Stimulated activated CD4-positive, alpha-beta T cell treated with anti-CD3 and anti-CD28 coated beads, Interleukin-15, amount 100 ng/mL, for 1 hour (primary cell): ENCODE results near the gene DHRSX.
"Not testable (repeated sequence)": the region's sequence is repeated elsewhere in the genome, so short reads cannot be mapped to it uniquely, and the experiment has no call there.

Source experiments
- DNase-seq, 2 donors: peaks; one replicate each; pipeline ENCODE4 v3.0.0-alpha.2; 2020; ENCODE audit warnings: low read depth in 1 of 2, low spot score in 1 of 2

Gene DHRSX, protein sequence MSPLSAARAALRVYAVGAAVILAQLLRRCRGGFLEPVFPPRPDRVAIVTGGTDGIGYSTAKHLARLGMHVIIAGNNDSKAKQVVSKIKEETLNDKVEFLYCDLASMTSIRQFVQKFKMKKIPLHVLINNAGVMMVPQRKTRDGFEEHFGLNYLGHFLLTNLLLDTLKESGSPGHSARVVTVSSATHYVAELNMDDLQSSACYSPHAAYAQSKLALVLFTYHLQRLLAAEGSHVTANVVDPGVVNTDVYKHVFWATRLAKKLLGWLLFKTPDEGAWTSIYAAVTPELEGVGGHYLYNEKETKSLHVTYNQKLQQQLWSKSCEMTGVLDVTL

DNA sequence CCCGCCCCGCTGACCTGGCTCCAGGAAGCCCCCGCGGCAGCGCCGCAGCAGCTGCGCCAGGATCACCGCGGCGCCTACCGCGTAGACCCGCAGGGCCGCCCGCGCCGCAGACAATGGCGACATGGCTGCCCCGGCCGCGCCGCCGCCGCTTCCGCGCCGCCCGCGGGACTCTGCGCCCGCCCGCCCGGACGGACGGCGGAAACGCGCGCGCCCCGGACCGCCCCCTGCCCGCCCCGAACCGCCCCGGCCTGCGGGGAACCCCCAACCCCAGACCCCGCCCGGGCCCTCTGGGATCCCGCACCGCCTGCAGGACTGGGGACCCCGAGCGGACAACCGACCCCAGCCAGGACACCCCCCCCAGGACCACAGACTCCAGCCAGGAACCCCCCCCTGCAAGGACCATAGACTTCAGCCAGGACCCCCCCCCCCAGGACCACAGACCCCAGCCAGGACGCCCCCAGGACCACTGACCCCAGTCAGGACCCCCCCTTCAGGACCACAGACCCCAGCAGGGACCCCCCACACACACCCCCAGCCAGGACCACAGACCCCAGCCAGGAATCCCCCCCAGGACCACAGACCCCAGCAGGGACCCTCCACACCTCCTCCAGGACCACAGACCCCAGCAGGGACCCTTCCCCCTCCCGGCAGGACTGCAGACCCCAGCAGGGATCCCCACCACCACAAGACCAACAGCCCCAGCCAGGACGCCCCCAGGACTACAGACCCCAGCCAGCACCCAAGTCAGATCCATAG, at the start of gene DHRSX, which contains the start of gene ZBED1:
Gene DHRSX, minus strand, starts transcription at position 174 of the 756 bp plus-strand sequence. Its CDS starts 51 bp downstream, at position 123.
Gene ZBED1, minus strand, starts transcription at position 174 of the 756 bp plus-strand sequence. CDS start 10,257 bp downstream, outside the sequence.
- DNase-seq = peak; percentile 13 to 41

DNA sequence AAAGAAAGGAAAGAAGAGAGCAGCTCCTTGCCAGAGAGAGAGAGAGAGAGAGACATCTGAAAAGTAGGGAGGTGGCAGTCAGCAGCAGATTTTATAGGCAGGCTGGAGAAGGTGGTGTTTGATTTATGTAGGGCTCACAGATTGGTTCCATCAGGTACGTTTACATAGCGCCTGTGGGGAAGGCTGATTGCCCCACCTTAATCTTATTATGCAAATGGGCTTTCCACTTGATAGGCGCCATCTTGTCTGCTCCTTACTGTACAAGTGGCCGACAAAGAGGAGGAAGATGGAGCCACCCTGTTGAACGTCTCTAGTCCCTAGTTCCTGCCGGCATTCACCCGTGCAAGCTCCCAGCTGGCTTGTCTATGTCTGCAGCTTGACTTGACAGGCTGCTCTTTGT, 49.1 kb upstream of the DHRSX start:
- DNase-seq = no peak

DNA sequence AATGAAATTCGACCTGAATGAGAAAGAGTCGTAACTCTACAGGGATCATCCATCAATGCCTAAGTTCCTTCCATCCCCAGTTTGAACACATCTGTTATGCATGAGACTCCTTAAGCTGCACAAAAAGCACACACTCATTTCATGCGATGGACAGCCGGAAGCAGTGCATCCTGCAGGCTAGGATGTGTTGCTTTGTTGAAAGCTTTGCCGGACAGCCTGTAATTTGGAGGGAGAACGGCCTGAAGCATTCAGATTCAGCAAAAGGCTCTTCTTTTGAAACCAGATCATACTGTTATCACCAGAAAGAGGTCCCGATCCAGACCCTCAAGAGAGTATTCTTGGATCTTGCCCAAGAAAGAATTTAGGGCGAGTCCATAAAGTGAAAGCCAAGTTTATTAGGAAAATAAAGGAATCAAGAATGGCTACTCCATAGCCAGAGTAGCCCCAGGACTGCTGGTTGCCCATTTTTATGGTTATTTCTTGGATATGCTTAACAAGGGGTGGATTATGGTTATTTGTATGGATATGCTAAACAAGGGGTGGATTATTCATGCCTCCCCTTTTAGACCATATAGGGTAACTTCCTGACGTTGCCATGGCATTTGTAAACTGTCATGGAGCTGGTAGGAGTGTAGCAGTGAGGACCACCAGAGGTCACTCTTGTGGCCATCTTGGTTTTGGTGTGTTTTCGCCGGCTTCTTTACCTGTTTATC, 48.1 kb upstream of the DHRSX start:
- no peak for DNase-seq

DNA sequence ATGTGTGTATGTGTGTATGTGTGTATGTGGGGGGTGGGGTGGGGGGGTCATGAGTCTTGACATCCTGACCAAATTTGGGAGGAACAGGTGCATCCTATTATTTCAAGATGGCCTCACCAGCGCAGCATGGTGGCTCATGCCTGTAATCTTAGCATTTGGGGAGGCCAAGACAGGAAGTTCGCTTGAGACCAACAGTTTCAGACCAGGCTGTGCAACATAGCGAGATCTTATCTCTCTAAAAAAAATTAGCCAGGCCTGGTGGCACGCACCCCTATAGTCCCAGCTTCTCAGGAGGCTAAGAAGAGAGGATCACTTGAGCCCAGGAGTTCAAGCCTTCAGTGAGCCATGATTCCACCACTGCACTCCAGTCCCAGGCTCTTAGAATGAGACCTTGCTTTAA, 47.0 kb upstream of the DHRSX start:
- no peak for DNase-seq

DNA sequence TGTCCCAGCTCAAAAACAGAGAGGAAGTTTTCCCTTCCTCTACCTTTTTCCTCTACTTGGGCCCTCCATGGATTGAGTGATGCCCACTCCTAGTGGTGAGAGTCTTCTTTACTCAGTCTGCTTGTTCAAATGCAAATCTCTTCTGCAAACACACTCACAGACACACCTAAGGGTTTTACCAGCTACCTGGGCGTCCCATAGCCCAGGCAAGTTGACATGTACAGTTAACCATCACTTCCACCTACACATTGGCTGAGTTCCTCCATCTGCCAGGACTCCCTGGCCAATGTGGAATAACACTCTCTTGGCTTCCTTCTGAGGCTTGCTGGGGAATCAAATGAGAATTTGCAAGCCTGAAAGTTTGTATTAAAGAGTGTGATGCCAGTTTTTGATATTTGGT, 45.7 kb upstream of the DHRSX start:
- no peak for DNase-seq

DNA sequence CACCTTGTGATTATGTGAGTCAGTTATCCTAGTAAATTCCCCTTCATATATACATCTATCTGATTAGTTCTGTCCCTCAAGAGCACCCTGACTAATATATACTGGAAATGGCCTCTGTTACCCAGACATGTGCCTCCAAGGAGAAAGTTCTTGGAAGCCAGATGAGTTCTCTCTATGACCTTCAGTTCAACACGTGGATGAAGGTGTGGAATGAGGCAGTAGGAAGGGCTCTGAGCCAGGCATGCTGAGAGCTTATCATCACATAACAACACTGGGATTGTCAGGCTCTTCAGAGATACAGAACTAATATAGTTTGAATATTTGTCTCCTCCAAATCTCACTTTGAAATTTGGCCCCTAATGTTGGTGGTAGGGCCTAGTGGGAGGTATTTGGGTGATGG, 44.4 kb upstream of the DHRSX start:
- no peak for DNase-seq

DNA sequence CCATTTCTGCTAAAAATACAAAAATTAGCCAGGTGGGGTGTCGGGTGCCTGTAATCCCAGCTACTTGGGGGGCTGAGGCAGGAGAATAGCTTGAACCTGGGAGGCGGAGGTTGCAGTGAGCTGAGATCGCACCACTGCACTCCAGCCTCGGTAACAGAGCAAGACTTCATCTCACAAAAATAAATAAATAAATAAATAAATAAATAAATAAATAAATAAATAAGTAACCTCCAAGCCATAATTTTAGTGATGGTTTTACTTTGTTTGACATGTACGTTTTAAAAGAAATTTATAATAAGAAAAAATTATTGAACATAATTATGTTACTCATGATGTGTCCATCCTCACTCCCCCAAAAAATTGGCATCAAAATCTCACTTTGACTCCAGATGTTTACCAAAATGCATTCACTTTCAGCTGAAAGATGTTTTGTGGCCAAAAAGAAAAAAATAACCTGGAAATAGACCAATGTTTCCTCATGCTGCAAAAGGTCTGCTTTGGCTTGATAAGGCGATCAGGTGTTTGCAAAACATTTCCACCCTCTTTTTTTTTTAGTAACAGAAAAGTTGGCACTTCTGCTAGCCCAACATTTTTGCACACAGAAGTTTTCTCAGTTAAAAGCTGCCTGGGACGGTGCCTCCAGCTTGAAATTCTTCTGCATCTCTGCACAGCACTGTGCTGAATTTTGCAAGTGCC, 42.2 kb upstream of the DHRSX start:
- DNase-seq = no peak

DNA sequence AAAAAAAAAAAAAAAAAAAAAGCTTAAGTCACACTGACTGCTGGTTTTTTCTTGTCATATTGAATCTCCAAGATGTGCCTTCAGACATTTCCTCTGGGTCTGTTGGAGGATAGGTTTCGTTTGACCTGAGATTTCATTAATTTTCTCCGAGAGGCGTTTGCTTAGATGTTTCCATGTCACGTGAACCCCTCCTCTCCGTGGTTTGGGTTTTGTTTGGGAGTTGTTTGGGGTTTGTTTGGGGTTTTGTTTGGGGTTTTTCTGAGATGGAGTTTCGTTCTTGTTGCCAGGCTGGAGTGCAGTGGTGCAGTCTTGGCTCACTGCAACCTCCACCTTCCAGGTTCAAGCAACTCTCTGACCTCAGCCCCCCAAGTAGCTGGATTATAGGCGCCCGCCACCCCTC, 40.8 kb upstream of the DHRSX start:
- DNase-seq = no peak

DNA sequence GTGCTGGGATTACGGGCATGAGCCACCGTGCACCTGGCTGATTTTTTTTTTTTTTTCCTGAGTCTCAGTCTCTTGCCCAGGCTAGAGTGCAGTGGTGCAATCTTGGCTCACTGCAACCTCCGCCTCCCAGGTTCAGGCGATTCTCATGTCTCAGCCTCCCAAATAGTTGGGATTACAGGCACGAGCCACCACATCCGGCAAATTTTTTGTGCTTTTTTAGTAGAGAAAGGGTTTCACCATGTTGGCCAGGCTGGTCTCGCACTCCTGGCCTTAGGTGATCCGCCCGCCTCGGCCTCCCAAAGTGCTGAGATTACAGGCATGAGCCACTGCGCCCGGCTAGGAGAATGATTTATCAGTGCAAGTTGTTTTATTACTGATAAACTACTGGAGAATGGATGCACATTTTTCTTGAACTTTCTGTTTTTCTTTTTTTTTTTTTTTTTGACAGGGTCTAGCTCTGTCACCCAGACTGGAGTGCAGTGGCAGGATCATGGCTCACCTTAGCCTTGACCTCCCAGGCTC, 39.7 kb upstream of the DHRSX start:
- no peak for DNase-seq

DNA sequence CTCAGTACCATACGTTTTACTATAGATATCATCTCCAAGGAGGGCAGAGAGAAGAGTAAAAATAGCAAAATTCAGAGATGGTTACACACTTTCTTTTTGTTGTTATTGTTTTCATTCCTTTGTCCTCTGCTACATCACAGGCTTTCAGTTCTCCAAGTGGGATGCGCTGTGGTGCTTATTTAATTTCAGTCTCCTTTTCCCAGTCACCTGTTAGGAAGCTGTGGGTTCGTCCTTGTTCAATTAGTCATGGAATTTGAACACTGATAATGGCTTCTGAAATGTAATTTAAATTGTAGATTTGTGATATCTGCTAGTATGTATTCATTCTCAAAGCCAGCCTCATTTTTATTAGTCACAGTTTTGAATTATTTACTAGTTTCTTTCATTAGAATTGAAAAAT, 38.8 kb upstream of the DHRSX start:
- no peak for DNase-seq

DNA sequence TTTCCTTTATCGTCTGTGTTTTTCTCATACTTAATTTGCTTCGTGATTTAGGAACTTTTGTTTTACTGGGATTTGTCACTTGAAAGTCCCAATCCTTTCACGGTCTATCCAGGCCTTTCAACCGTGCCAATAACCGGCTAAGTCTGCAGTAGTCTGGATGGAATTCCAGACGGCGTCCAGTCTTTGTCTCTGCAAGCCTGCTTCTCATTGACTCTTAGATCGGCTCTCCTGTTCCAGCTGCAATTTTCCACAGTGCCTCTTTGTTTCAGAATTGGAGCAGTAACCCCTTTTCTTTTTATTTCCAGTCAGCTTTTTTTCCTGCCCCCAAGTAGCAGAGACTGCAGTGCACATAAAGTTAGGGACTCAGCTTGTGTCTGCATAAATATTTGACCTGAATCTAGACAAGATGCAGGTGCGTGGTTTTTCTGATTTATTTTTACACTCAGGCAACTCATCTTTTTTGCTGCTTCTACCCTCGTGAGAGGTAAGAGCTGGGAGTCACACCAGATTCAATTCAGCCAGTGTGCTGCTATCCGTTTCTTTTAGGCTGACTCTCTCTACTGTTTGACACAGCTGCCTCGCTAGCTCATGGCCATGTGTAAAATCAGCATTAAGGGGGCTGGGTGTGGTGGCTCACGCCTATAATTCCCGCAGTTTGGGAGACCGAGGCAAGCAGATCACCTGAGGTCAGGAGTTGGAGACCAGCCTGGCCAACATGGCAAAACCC, 37.4 kb upstream of the DHRSX start:
- DNase-seq = no peak

DNA sequence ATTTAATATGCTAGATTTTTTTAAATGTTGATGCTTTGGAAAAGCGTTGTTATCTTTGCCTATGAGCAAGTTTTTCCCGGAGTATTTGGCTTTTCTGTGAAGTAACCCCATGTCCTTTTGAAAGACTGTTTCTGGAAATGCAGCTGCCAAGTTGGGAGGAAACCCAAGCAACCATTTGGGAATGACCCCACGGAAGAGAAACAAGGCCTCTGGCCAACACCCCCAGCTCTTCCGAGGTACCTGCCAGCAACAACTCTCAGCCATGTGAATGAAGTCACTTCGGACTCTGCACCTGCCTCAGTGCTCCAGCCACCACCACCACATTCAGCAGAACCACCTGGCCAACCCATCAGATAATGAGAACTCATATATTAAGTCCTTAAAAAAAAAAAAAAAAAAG, 36.2 kb upstream of the DHRSX start:
- no peak for DNase-seq

DNA sequence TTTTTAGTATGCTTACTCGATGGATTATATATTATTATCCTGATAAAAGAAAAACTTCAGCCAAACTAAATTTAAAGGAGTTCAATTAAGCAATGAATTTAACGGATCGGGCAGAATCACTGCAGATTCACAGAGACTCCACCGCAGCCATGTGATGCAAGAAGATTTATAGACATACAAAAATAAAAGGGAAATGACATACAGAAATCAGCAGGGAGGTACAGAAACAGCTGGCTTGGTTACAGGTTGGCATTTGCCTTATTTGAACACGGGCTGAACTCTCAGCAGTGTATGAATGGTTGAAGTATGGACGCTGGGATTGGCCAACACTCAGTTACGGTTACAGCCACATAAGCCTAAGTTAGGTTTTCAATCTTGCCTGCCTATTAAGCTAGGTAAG, 35.4 kb upstream of the DHRSX start:
- DNase-seq = no peak

DNA sequence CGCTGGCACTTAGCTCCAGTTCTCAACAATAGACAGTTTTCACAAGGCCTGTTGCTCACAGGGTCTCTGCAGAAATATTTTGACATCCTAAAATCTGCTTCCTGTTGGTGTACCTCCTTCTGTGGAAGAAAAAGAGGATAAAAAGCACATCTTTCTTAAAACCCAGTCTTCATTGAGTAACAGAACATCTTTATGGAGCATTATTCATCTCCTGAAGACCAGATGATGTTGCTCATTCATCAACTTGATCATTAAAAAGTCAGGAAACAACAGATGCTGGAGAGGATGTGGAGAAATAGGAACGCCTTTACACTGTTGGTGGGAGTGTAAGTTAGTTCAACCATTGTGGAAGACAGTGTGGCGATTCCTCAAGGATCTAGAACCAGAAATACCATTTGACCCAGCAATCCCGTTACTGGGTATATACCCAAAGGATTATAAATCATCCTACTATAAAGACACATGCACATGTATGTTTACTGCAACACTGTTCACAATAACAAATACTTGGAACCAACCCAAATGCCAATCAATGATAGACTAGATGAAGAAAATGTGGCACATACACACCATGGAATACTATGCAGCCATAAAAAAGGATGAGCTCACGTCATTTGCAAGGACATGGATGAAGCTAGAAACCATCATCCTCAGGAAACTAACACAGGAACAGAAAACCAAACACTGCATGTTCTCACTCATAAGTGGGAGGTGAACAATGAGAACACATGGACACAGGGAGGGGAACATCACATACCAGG, 33.7 kb upstream of the DHRSX start:
- DNase-seq = not testable (repeated sequence)

DNA sequence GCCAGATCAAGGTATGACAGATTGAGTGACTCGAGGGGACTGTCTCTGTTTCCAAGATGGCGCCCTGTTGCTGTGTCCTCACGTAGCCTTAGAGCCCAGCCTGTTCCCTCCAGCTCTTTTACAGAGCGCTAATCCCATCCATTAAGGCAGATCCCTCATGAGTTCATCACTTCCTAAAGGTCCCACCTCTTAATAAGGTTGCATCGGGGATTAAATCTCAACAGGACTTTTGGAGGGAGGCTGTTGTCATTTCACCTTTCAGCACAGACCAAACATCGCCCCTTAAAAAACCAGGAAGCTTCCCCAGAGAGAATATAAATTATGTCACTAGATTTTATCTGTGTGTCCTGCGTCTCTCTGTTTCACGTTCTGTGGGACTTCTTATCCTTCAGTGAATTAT, 32.6 kb upstream of the DHRSX start:
- DNase-seq = no peak

DNA sequence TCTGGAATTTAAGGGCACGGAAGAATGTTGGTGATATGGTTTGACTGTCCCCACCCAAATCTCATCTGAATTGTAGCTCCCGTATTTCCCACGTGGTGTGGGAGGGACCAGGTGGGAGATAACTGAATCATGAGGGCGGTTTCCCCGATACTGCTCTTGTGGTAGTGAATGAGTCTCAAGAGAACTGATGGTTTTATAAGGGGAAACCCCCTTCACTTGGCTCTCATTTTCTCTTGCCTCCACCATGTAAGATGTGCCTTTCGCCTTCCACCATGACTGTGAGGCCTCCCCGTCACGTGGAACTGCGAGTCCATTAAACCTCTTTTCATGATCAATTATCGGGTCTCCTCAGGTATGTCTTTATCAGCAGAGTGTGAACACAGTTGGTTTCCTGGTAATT, 25.6 kb upstream of the DHRSX start:
- no peak for DNase-seq

DNA sequence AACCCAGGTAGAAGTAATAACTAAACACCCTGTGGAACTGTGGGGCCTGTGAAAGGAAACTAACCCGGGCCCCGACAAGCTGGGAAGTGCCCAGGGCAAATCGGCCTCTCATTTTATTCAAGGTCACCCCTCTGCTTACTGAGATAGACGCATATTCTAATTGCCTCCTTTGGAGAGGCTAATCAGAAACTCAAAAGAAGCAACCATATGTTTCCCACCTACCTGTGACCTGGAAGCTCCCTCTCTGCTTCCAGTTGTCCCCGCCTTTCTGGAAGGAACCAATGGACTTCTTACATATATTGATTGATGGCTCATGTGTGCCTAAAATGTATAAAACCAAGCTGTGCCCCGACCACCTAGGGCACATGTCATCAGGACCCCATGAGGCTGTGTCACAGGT, 23.1 kb upstream of the DHRSX start:
- DNase-seq = no peak

DNA sequence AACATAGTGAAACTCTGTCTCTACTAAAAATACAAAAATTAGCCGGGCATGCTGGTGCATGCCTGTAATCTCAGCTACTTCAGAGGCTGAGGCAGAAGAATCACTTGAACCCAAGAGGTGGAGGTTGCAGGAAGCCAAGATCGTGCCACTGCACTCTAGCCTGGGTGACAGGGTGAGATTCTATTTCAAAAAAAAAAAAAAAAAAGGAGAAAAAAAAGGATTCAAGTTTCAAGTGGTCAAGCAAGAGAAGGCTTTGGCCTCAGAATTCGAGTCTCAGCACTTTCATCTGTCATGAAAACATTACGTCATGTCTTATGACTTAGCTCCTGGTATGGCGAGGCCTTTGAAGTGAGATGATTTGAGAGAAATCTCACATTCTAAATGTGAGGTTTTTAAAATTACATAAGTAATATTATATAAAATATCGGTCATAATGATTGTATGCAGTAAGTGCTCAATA, 21.2 kb upstream of the DHRSX start:
- no peak for DNase-seq

DNA sequence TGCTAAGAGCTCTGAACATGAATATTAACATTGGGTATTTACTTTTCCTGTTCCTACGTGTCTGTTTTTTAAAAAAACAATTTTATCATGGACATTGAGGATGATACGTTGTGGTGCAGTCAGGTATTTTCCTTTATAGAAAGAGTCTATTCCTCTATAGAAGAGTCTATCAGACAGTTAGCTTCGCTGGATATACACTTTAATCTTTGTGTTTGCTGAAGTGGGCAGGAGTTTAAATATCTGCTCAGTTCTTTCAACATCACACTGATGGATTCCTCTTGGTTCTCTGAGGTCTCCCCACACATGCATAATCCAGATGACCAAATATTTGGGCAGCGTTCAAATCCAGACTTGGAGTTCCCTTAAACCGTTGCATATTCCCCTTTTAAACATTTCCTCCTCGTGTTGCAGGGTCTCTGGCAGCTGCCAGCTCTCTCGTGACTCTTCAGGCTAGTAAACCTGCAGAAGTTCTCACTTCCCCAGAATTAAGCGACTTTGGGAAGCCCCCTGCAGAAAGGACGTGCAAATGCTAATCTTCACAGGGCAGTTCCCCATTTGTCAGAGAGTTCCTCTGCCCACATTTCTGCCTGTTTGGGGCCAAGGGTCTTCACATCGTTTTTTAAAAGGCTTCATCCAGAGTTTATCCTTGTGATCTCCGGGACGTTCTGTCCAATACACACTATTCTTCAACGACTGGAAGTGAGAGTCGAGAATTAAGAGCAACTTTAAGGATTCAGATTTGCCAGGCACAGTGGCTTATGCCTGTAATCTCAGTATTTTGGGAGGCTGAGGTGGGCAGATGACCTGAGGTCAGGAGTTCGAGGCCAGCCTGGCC, 20.5 kb upstream of the DHRSX start:
- no peak for DNase-seq
